ENCODE results near the gene NKD1.

GRCh38 chr16:50539053-50539695 lies 9.0 kb upstream of the NKD1 start:
- no peak for TF ChIP-seq POLR2AphosphoS5 (IDR thresholded peaks at IDR 0.05)
- no peak for TF ChIP-seq EP300 (IDR thresholded peaks at IDR 0.05)
- TF ChIP-seq POLR2A (IDR thresholded peaks at IDR 0.05): no peak
- TF ChIP-seq, protein P1, sequence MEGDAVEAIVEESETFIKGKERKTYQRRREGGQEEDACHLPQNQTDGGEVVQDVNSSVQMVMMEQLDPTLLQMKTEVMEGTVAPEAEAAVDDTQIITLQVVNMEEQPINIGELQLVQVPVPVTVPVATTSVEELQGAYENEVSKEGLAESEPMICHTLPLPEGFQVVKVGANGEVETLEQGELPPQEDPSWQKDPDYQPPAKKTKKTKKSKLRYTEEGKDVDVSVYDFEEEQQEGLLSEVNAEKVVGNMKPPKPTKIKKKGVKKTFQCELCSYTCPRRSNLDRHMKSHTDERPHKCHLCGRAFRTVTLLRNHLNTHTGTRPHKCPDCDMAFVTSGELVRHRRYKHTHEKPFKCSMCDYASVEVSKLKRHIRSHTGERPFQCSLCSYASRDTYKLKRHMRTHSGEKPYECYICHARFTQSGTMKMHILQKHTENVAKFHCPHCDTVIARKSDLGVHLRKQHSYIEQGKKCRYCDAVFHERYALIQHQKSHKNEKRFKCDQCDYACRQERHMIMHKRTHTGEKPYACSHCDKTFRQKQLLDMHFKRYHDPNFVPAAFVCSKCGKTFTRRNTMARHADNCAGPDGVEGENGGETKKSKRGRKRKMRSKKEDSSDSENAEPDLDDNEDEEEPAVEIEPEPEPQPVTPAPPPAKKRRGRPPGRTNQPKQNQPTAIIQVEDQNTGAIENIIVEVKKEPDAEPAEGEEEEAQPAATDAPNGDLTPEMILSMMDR (IDR thresholded peaks at IDR 0.05): no peak

All from sigmoid colon (tissue), 4 donors.